ENCODE measurements around the gene OGT. TPM values are rescaled to one million over a fixed set of nuclear protein-coding genes. Genes with fewer than 3 reads are reported as not detected.
A peak's percentile ranks its signal among the peaks of the same experiment; 100 is the strongest.

Gene OGT
- 147 TPM for total RNA-seq
- polyA plus RNA-seq (ENCODE audit: insufficient read depth, low read depth, low replicate concordance), result 32.2 TPM
- long read RNA-seq, donor 1, full-length matches to known transcripts, result 3 of 29 reads
- long read RNA-seq, donor 1, partial matches to known transcripts, result 26 of 29 reads
- long read RNA-seq, donor 1, other reads (novel, unspliced or antisense), result 0 of 29 reads
- long read RNA-seq, donor 2, full-length matches to known transcripts, result 3 of 60 reads
- long read RNA-seq, donor 2, partial matches to known transcripts, result 52 of 60 reads
- long read RNA-seq, donor 2, other reads (novel, unspliced or antisense), result 5 of 60 reads
- long read RNA-seq, donor 3, full-length matches to known transcripts, result 4 of 57 reads
- long read RNA-seq, donor 3, partial matches to known transcripts, result 48 of 57 reads
- long read RNA-seq, donor 3, other reads (novel, unspliced or antisense), result 5 of 57 reads
- long read RNA-seq, donor 4, full-length matches to known transcripts, result 1 of 30 reads
- long read RNA-seq, donor 4, partial matches to known transcripts, result 29 of 30 reads
- long read RNA-seq, donor 4, other reads (novel, unspliced or antisense), result 0 of 30 reads
- long read RNA-seq, donor 5, full-length matches to known transcripts, result 1 of 1 reads
- long read RNA-seq, donor 5, partial matches to known transcripts, result 0 of 1 reads
- long read RNA-seq, donor 5, other reads (novel, unspliced or antisense), result 0 of 1 reads
- long read RNA-seq, donor 6, full-length matches to known transcripts, result 4 of 20 reads
- long read RNA-seq, donor 6, partial matches to known transcripts, result 16 of 20 reads
- long read RNA-seq, donor 6, other reads (novel, unspliced or antisense), result 0 of 20 reads
- long read RNA-seq, donor 7, full-length matches to known transcripts, result 9 of 20 reads
- long read RNA-seq, donor 7, partial matches to known transcripts, result 9 of 20 reads
- long read RNA-seq, donor 7, other reads (novel, unspliced or antisense), result 2 of 20 reads
- long read RNA-seq, donor 8, full-length matches to known transcripts, result 2 of 74 reads
- long read RNA-seq, donor 8, partial matches to known transcripts, result 72 of 74 reads
- long read RNA-seq, donor 8, other reads (novel, unspliced or antisense), result 0 of 74 reads
- long read RNA-seq, donor 9, result 0 reads
- long read RNA-seq, donor 10, full-length matches to known transcripts, result 5 of 71 reads
- long read RNA-seq, donor 10, partial matches to known transcripts, result 66 of 71 reads
- long read RNA-seq, donor 10, other reads (novel, unspliced or antisense), result 0 of 71 reads

DNA sequence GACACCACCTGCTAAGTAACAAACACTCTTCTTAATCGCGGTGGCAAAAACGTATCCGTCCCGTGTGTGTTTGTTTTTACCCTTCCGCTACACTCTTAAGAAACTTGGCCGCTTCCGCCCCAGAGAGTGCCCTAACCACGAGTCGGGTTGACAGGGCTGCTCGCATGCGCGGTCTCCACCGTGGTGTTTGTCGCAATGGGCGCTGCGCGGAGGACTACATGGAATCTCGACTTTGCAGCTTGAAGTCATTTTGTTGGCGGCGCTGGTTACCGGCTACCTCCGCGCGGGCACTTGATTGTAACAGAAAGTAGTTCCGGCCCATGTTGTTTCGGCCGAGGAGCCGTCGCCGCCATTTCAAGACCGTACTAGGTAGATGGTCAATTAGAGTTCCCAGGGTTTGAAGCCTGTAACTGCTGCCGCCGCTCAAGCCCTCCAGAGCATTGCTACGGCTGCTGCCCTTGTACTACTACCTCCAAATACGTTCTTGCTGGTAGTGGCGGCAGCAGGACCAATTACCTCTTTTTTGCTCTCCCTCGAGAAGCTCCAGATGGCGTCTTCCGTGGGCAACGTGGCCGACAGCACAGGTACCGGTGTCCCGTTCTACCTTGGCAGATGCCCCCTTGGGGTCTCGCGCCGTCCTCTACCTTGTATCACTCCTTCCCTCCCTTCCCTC lies at the start of gene OGT:
Gene OGT (plus strand): TSS at position 352 of the 673 bp plus-strand sequence. CDS start 196 bp downstream, at position 548.
- peak within 1 kb of the TSS; percentile 90 to 98 (median 97) for H3K9ac ChIP-seq (ENCODE audit: low read length in 3 of 3)
- no peaks in the 10 kb centered on the region for H3K9me3 ChIP-seq (ENCODE audit: control insufficient read depth in 2 of 3, insufficient read depth in 1 of 3, low read length in 3 of 3)
- peaks cover 0 to 4% (median 2%) of the 10 kb centered on the region in 3 donors for H3K36me3 ChIP-seq (ENCODE audit: control insufficient read depth in 2 of 3, insufficient read depth in 3 of 3, low read length in 3 of 3)
- intact Hi-C loops (cut with DNase I), result no loop called here
- FAIRE-seq (peak; percentile 66), DNase-seq (peak; percentile 95 to 98 (median 97))
- TF ChIP-seq, protein P1, sequence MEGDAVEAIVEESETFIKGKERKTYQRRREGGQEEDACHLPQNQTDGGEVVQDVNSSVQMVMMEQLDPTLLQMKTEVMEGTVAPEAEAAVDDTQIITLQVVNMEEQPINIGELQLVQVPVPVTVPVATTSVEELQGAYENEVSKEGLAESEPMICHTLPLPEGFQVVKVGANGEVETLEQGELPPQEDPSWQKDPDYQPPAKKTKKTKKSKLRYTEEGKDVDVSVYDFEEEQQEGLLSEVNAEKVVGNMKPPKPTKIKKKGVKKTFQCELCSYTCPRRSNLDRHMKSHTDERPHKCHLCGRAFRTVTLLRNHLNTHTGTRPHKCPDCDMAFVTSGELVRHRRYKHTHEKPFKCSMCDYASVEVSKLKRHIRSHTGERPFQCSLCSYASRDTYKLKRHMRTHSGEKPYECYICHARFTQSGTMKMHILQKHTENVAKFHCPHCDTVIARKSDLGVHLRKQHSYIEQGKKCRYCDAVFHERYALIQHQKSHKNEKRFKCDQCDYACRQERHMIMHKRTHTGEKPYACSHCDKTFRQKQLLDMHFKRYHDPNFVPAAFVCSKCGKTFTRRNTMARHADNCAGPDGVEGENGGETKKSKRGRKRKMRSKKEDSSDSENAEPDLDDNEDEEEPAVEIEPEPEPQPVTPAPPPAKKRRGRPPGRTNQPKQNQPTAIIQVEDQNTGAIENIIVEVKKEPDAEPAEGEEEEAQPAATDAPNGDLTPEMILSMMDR (IDR thresholded peaks at IDR 0.05; ENCODE audit: borderline replicate concordance, extremely low read depth, insufficient read depth), result no peak
- H3K4me1 ChIP-seq (ENCODE audit: control insufficient read depth in 2 of 3, insufficient read depth in 2 of 3, low read depth in 1 of 3, low read length in 3 of 3), result peaks cover 0 to 4% (median 3%) of the 10 kb centered on the region in 3 donors
- H3K4me3 ChIP-seq (ENCODE audit: low read length in 3 of 3), result peak within 1 kb of the TSS; percentile 96
- H3K27ac ChIP-seq (ENCODE audit: low read depth in 2 of 2, low read length in 2 of 2), result peak within 1 kb of the TSS; percentile 88 to 94
- no peaks in the 10 kb centered on the region for H3K27me3 ChIP-seq (ENCODE audit: control insufficient read depth, insufficient read depth, low read length)

DNA sequence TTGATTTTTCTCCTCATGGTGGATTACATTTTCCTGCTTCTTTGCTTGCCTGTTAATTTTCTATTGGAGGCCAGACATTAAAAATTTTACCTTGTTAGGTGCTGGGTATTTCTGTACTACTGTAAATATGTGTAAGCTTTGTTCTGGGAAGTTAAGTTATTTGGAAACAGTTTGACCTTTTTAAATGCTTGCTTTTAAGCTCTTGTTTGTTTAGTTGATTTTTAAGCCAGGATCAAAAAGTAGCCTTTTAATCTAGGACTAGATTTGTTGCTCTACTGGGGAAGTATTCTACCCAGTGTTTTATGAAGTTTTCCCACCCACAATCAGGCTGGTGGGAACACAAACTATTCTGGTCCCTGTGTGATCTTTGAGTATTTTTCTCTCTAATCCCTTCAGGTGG lies 45.1 kb upstream of the OGT start:
- DNase-seq, result no peak
- intact Hi-C loops (cut with DNase I), result no loop called here
- H3K4me3 ChIP-seq (ENCODE audit: low read length in 3 of 3), result no peak overlapping the region
- no peaks in the 10 kb centered on the region for H3K36me3 ChIP-seq (ENCODE audit: control insufficient read depth in 2 of 3, insufficient read depth in 3 of 3, low read length in 3 of 3)
- no peak overlapping the region for H3K27ac ChIP-seq (ENCODE audit: low read depth in 2 of 2, low read length in 2 of 2)
- peaks cover 0 to 3% (median 0%) of the 10 kb centered on the region in 3 donors for H3K4me1 ChIP-seq (ENCODE audit: control insufficient read depth in 2 of 3, insufficient read depth in 2 of 3, low read depth in 1 of 3, low read length in 3 of 3)
- no peak for FAIRE-seq
- H3K9me3 ChIP-seq (ENCODE audit: control insufficient read depth in 2 of 3, insufficient read depth in 1 of 3, low read length in 3 of 3), result no peaks in the 10 kb centered on the region
- TF ChIP-seq, protein P1 (IDR thresholded peaks at IDR 0.05; ENCODE audit: borderline replicate concordance, extremely low read depth, insufficient read depth), result no peak
- H3K9ac ChIP-seq (ENCODE audit: low read length in 3 of 3), result no peak overlapping the region
- no peaks in the 10 kb centered on the region for H3K27me3 ChIP-seq (ENCODE audit: control insufficient read depth, insufficient read depth, low read length)

DNA sequence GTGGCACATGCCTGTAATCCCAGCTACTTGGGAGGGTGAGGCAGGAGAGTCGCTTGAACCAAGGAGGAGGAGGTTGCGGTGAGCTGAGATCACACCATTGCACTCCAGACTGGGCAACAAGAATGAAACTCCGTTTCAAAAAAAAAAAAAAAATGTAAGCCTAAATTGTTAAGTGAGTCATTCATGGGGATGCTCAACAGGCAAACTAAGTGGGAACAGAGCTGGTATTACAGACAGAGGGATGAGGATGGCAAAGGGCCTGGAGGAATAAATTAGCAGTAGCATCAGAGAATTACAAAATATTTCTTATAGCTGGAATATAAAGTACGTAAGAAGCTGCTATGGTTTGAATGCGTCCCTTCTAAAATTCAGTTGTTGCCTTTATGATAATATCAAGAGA lies 43.4 kb upstream of the OGT start:
- H3K4me1 ChIP-seq (ENCODE audit: control insufficient read depth in 2 of 3, insufficient read depth in 2 of 3, low read depth in 1 of 3, low read length in 3 of 3), result peaks cover 0 to 3% (median 0%) of the 10 kb centered on the region in 3 donors
- DNase-seq (no peak), FAIRE-seq (no peak)
- H3K9ac ChIP-seq (ENCODE audit: low read length in 3 of 3), result no peak overlapping the region
- H3K9me3 ChIP-seq (ENCODE audit: control insufficient read depth in 2 of 3, insufficient read depth in 1 of 3, low read length in 3 of 3), result no peaks in the 10 kb centered on the region
- no peak overlapping the region for H3K4me3 ChIP-seq (ENCODE audit: low read length in 3 of 3)
- H3K27me3 ChIP-seq (ENCODE audit: control insufficient read depth, insufficient read depth, low read length), result no peaks in the 10 kb centered on the region
- no peak overlapping the region for H3K27ac ChIP-seq (ENCODE audit: low read depth in 2 of 2, low read length in 2 of 2)
- H3K36me3 ChIP-seq (ENCODE audit: control insufficient read depth in 2 of 3, insufficient read depth in 3 of 3, low read length in 3 of 3), result no peaks in the 10 kb centered on the region
- intact Hi-C loops (cut with DNase I), result no loop called here
- TF ChIP-seq, protein P1 (IDR thresholded peaks at IDR 0.05; ENCODE audit: borderline replicate concordance, extremely low read depth, insufficient read depth), result no peak

Measured in kidney (tissue), 22 donors.